H9 (cell line): ENCODE data around the gene OIP5. TPM values are rescaled to one million over a fixed set of nuclear protein-coding genes. Genes with fewer than 3 reads are reported as not detected.
A peak's percentile ranks its signal among the peaks of the same experiment; 100 is the strongest.

Experiments
- DNase-seq: peaks from one replicate; pipeline ENCODE4 v3.0.0-alpha.2; 2017
- H2AFZ ChIP-seq: one replicate; pipeline ENCODE4 v1.6.1; 2013; ENCODE audit warnings: mild to moderate bottlenecking, low read length, control low read depth, moderate library complexity
- H2AK5ac ChIP-seq: 2 replicates; pipeline ENCODE4 v1.6.1; 2013; ENCODE audit warnings: low read length, control low read depth, mixed read lengths; ENCODE audit not compliant: insufficient read length
- H2BK120ac ChIP-seq: one replicate; pipeline ENCODE4 v1.6.1; 2013; ENCODE audit warnings: low read depth, mild to moderate bottlenecking, low read length, control low read depth, inconsistent platforms; ENCODE audit not compliant: poor library complexity, severe bottlenecking
- H2BK12ac ChIP-seq: 2 replicates; pipeline ENCODE4 v1.6.1; 2013; ENCODE audit warnings: low read length, control low read depth, mixed read lengths, low read depth; ENCODE audit not compliant: insufficient read length
- H2BK15ac ChIP-seq: 2 replicates; pipeline ENCODE4 v1.6.1; 2013; ENCODE audit warnings: low read depth, low read length, control low read depth
- H2BK20ac ChIP-seq: one replicate; pipeline ENCODE4 v1.6.1; 2013; ENCODE audit warnings: low read depth, mild to moderate bottlenecking, low read length, control low read depth, inconsistent platforms; ENCODE audit not compliant: poor library complexity, severe bottlenecking
- H2BK5ac ChIP-seq: 2 replicates; pipeline ENCODE4 v1.6.1; 2013; ENCODE audit warnings: low read length, control low read depth, mixed read lengths; ENCODE audit not compliant: insufficient read length
- H3K14ac ChIP-seq: 2 replicates; pipeline ENCODE4 v1.6.1; 2013; ENCODE audit warnings: low read length, control low read depth; ENCODE audit not compliant: insufficient read depth
- H3K18ac ChIP-seq: 2 replicates; pipeline ENCODE4 v1.6.1; 2013; ENCODE audit warnings: low read depth, mild to moderate bottlenecking, mixed read lengths, low read length, control low read depth; ENCODE audit not compliant: insufficient read length
- H3K23ac ChIP-seq: 2 replicates; pipeline ENCODE4 v1.6.1; 2013; ENCODE audit warnings: low read length, control low read depth, mixed read lengths, low read depth; ENCODE audit not compliant: insufficient read length
- H3K23me2 ChIP-seq: 2 replicates; pipeline ENCODE4 v1.6.1; 2013; ENCODE audit warnings: low read depth, mild to moderate bottlenecking, mixed read lengths, low read length, control low read depth; ENCODE audit not compliant: insufficient read length, poor library complexity, severe bottlenecking
- H3K27ac ChIP-seq: 2 replicates; pipeline ENCODE4 v1.5.1; 2013; ENCODE audit warnings: low read length, control low read depth, mixed read lengths, low read depth; ENCODE audit not compliant: insufficient read length
- H3K27me3 ChIP-seq: 2 replicates; pipeline ENCODE4 v1.6.1; 2013; ENCODE audit warnings: low read length, control low read depth, inconsistent platforms; ENCODE audit not compliant: insufficient read depth
- H3K4ac ChIP-seq: 2 replicates; pipeline ENCODE4 v1.6.1; 2013; ENCODE audit warnings: low read depth, mild to moderate bottlenecking, control low read depth, inconsistent platforms, low read length, moderate library complexity
- H3K4me1 ChIP-seq: 2 replicates; pipeline ENCODE4 v1.6.1; 2013; ENCODE audit warnings: low read length, control low read depth, inconsistent platforms; ENCODE audit not compliant: insufficient read depth
- H3K4me2 ChIP-seq: 2 replicates; pipeline ENCODE4 v1.6.1; 2013; ENCODE audit warnings: low read length, control low read depth, mixed read lengths; ENCODE audit not compliant: insufficient read length, insufficient read depth
- H3K56ac ChIP-seq: 2 replicates; pipeline ENCODE4 v1.6.1; 2013; ENCODE audit warnings: low read depth, mild to moderate bottlenecking, mixed read lengths, low read length, control low read depth; ENCODE audit not compliant: insufficient read length
- H3K79me1 ChIP-seq: 2 replicates; pipeline ENCODE4 v1.6.1; 2013; ENCODE audit warnings: low read depth, mild to moderate bottlenecking, moderate library complexity, low read length, control low read depth, inconsistent platforms; ENCODE audit not compliant: insufficient read depth, poor library complexity, severe bottlenecking
- H3K79me2 ChIP-seq: 2 replicates; pipeline ENCODE4 v1.6.1; 2013; ENCODE audit warnings: low read length, control low read depth, inconsistent platforms; ENCODE audit not compliant: insufficient read depth
- H3K9ac ChIP-seq: 2 replicates; pipeline ENCODE4 v1.6.1; 2013; ENCODE audit warnings: low read length, control low read depth, mixed read lengths; ENCODE audit not compliant: insufficient read length; ENCODE audit errors: extremely low read depth
- H3K9me3 ChIP-seq: one replicate; pipeline ENCODE4 v1.6.1; 2013; ENCODE audit warnings: low read depth, low read length, inconsistent platforms; ENCODE audit not compliant: control insufficient read depth
- H3T11ph ChIP-seq: one replicate; pipeline ENCODE4 v1.6.1; 2013; ENCODE audit warnings: mild to moderate bottlenecking, low read length, control low read depth, inconsistent platforms
- H4K20me1 ChIP-seq: one replicate; pipeline ENCODE4 v1.6.1; 2013; ENCODE audit not compliant: control insufficient read depth, insufficient read length, insufficient read depth
- H4K5ac ChIP-seq: 2 replicates; pipeline ENCODE4 v1.6.1; 2013; ENCODE audit warnings: low read depth, mild to moderate bottlenecking, mixed read lengths, low read length, control low read depth; ENCODE audit not compliant: insufficient read length
- H4K8ac ChIP-seq: replicated peaks from 2 replicates; pipeline ENCODE4 v1.6.1; 2013; ENCODE audit warnings: low read length, control low read depth, mixed read lengths, low read depth; ENCODE audit not compliant: insufficient read length
- H4K91ac ChIP-seq: 2 replicates; pipeline ENCODE4 v1.6.1; 2013; ENCODE audit warnings: low read depth, mild to moderate bottlenecking, moderate library complexity, mixed read lengths, low read length, control low read depth; ENCODE audit not compliant: insufficient read length
- H3K27ac Mint-ChIP-seq, 3 experiments: 2 replicates in 2 of 3; 3 replicates in 1 of 3; pipeline ENCODE4 v1.8.0; 2020 to 2021; ENCODE audit warnings: mixed read lengths in 3 of 3, mild to moderate bottlenecking in 1 of 3, moderate library complexity in 1 of 3
- H3K27me3 Mint-ChIP-seq: 2 replicates; pipeline ENCODE4 v1.8.0; 2021; ENCODE audit warnings: low read depth, mild to moderate bottlenecking, moderate library complexity, mixed read lengths
- H3K36me3 Mint-ChIP-seq, 3 experiments: 2 replicates in 2 of 3; 3 replicates in 1 of 3; pipeline ENCODE4 v1.8.0; 2020 to 2021; ENCODE audit warnings: low read depth in 3 of 3, mixed read lengths in 3 of 3; ENCODE audit not compliant: insufficient read depth in 1 of 3
- H3K4me1 Mint-ChIP-seq, 2 experiments: 2 replicates each; pipeline ENCODE4 v1.8.0; 2020; ENCODE audit warnings: mixed read lengths in 2 of 2
- H3K4me3 Mint-ChIP-seq, 2 experiments: 2 replicates in 1 of 2; 3 replicates in 1 of 2; pipeline ENCODE4 v1.8.0; 2020 to 2021; ENCODE audit warnings: mild to moderate bottlenecking in 2 of 2, mixed read lengths in 2 of 2, moderate library complexity in 1 of 2
- H3K9me3 Mint-ChIP-seq, 2 experiments: 2 replicates in 1 of 2; 3 replicates in 1 of 2; pipeline ENCODE4 v1.8.0; 2020; ENCODE audit warnings: mild to moderate bottlenecking in 2 of 2, mixed read lengths in 2 of 2, moderate library complexity in 1 of 2
- WGBS: extraction: QIAGEN DNeasy Blood & Tissue Kit; methylation state at CpG from one replicate; pipeline ENCODE4 v1.1.7; 2013; ENCODE audit warnings: missing lambda C conversion rate, low lambda C conversion rate, mixed read lengths; ENCODE audit not compliant: insufficient read length; ENCODE audit errors: extremely low coverage; 5-methylcytosine and 5-hydroxymethylcytosine counted together
- total RNA-seq: library from RNA; stranded (reverse); gene quantifications from 2 replicates; pipeline ENCODE4 v1.2.1, GENCODE V29; 2021
- TF ChIP-seq, protein P1 (sequence below): fragments of 200-600 bp; sonication (generic); conservative IDR thresholded peaks from 3 replicates; pipeline ENCODE4 v1.8.0; 2021; ENCODE audit warnings: antibody characterized with exemption, mild to moderate bottlenecking

Gene OIP5
- total RNA-seq, 1 experiment from 2014 or later, result 30.9 TPM

DNA sequence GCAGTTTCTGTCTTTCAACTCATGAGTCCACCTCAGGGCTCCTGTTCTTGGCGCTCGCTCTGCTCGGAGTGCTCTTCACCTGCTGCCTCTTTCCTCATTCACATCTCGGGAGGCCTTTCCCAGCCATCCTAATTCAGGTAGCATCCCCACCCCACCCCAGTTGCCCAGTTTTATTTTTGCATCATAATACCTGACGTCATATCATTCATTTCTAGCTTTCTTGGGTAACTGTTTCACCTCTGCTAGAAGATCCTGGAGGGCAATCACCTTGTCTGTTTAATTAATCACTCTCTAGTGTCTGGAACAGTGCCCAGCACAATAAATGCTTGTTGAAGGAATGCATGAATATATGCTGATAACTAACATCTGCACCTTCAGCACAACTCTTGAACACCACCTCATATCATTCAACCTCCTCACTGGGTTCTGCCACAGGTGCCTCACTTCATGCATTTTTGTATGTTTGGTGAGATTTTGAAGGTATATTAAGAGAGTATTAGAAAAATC, 7.9 kb upstream of the OIP5 start:
- Mint-ChIP-seq H3K4me3 (no peak overlapping the region; a peak in 1 of 5 replicates), H3K9me3 (no peaks in the 10 kb centered on the region), H3K27ac (peak overlapping the region in 2 of 3 experiments; percentile 78 to 87; a peak in 4 of 7 replicates), H3K27me3 (no peaks in the 10 kb centered on the region), H3K4me1 (peaks cover 3 to 9% of the 10 kb centered on the region in 2 experiments; a peak in 3 of 4 replicates), H3K36me3 (peaks cover 44 to 80% (median 70%) of the 10 kb centered on the region in 3 experiments)
- peaks cover 10% of the 10 kb centered on the region for H3K79me1 ChIP-seq
- H3K9me3 ChIP-seq, result no peaks in the 10 kb centered on the region
- H2AK5ac ChIP-seq, result no peak overlapping the region
- H2BK120ac ChIP-seq, result no peak overlapping the region
- H3K4me1 ChIP-seq, result no peaks in the 10 kb centered on the region
- H2BK5ac ChIP-seq, result no peak overlapping the region
- H4K5ac ChIP-seq, result no peak overlapping the region
- H3K23me2 ChIP-seq, result no peaks in the 10 kb centered on the region
- no peak overlapping the region for H3K27ac ChIP-seq
- no peak overlapping the region for H3K18ac ChIP-seq
- H3K56ac ChIP-seq, result no peak overlapping the region
- DNase-seq, result no peak
- peaks cover 4% of the 10 kb centered on the region; the same call in 1 of the 2 replicates for H3K79me2 ChIP-seq
- no peak overlapping the region for H4K8ac ChIP-seq
- WGBS, result no CpG with 5 or more reads among the region's 5 CpGs
- TF ChIP-seq, protein P1, sequence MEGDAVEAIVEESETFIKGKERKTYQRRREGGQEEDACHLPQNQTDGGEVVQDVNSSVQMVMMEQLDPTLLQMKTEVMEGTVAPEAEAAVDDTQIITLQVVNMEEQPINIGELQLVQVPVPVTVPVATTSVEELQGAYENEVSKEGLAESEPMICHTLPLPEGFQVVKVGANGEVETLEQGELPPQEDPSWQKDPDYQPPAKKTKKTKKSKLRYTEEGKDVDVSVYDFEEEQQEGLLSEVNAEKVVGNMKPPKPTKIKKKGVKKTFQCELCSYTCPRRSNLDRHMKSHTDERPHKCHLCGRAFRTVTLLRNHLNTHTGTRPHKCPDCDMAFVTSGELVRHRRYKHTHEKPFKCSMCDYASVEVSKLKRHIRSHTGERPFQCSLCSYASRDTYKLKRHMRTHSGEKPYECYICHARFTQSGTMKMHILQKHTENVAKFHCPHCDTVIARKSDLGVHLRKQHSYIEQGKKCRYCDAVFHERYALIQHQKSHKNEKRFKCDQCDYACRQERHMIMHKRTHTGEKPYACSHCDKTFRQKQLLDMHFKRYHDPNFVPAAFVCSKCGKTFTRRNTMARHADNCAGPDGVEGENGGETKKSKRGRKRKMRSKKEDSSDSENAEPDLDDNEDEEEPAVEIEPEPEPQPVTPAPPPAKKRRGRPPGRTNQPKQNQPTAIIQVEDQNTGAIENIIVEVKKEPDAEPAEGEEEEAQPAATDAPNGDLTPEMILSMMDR, result no peak
- no peak overlapping the region for H3K9ac ChIP-seq
- no peaks in the 10 kb centered on the region for H4K20me1 ChIP-seq
- H3K4ac ChIP-seq, result no peak overlapping the region
- no peak overlapping the region for H3K23ac ChIP-seq
- no peak overlapping the region for H3K4me2 ChIP-seq
- no peak overlapping the region for H2BK12ac ChIP-seq
- no peak overlapping the region for H2BK20ac ChIP-seq
- no peak overlapping the region for H4K91ac ChIP-seq
- no peaks in the 10 kb centered on the region for H3K27me3 ChIP-seq
- no peak overlapping the region for H3K14ac ChIP-seq
- no peak overlapping the region for H3T11ph ChIP-seq
- H2AFZ ChIP-seq, result no peak overlapping the region
- no peak overlapping the region for H2BK15ac ChIP-seq
